Adipocyte (in vitro differentiated cells): ENCODE data around the gene TMEFF2.

ENCODE experiments used
- DNase-seq: peaks from one replicate; pipeline ENCODE4 v3.0.0-alpha.2; 2015; ENCODE audit warnings: low read depth
- H3K27me3 ChIP-seq: replicated peaks from 2 replicates; pipeline ENCODE4 v1.7.0; 2013; ENCODE audit warnings: mild to moderate bottlenecking, low read length, moderate library complexity; ENCODE audit not compliant: control insufficient read depth, insufficient read depth
- H3K36me3 ChIP-seq: 2 replicates; pipeline ENCODE4 v1.7.0; 2013; ENCODE audit warnings: low read length, mild to moderate bottlenecking, moderate library complexity; ENCODE audit not compliant: control insufficient read depth, insufficient read depth, severe bottlenecking
- H3K4me1 ChIP-seq: 2 replicates; pipeline ENCODE4 v1.7.0; 2013; ENCODE audit warnings: mild to moderate bottlenecking, low read length, moderate library complexity; ENCODE audit not compliant: control insufficient read depth, insufficient read depth
- H3K4me3 ChIP-seq: 2 replicates; pipeline ENCODE4 v1.7.0; 2013; ENCODE audit warnings: mild to moderate bottlenecking, low read length, moderate library complexity
- H3K9ac ChIP-seq: 2 replicates; pipeline ENCODE4 v1.7.0; 2013; ENCODE audit warnings: mild to moderate bottlenecking, low read length, moderate library complexity
- H3K9me3 ChIP-seq: 2 replicates; pipeline ENCODE4 v1.7.0; 2013; ENCODE audit warnings: mild to moderate bottlenecking, low read length, moderate library complexity; ENCODE audit not compliant: control insufficient read depth

TMEFF2 gene

DNA sequence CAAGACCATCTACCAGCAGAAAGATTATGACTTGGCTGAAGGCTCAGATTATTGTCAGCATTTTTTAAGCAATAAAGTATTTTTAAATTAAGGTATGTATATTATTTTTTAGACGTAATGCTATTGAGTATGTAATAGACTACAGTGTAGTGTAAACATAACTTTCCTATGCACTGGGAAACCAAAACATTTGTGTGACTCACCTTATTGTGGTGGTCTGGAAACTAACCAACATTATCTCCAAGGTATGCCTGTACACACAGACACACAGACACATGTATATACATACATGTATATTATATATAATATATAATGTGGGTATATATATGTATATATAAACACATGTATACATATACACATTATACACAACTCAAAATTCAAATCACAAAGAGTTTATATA, 9.1 kb upstream of the TMEFF2 start:
- H3K9ac ChIP-seq = no peak overlapping the region
- DNase-seq = no peak
- no peaks in the 10 kb centered on the region for H3K36me3 ChIP-seq
- H3K4me1 ChIP-seq = no peaks in the 10 kb centered on the region
- no peak overlapping the region for H3K4me3 ChIP-seq
- H3K27me3 ChIP-seq = no peaks in the 10 kb centered on the region
- no peaks in the 10 kb centered on the region for H3K9me3 ChIP-seq

GRCh38 chr2:192202373-192202772, 7.6 kb upstream of the TMEFF2 start:
- no peaks in the 10 kb centered on the region for H3K36me3 ChIP-seq
- DNase-seq = no peak
- H3K27me3 ChIP-seq = peaks cover under 1% of the 10 kb centered on the region
- no peak overlapping the region for H3K4me3 ChIP-seq
- H3K9ac ChIP-seq = no peak overlapping the region
- no peaks in the 10 kb centered on the region for H3K9me3 ChIP-seq
- no peaks in the 10 kb centered on the region for H3K4me1 ChIP-seq

DNA sequence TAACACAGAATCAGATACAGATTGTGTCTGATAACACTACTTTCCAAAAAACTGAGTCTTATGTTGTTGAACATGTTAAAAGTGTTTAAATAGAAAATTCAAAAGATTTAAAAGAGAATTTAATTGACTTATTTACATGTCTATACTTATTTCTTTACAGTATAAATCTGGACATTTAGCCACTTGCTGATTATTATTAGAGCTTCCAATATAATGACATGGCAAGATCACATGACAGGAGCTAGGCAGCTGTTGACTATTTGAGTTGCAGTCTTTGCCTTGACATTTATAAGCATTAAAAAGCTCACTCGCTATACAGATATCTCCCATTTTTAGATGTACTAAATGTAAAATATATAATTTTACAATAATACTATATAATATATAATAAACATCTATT, 6.4 kb upstream of the TMEFF2 start:
- Histone ChIP-seq H3K4me3 (no peak overlapping the region), H3K4me1 (peaks cover 11% of the 10 kb centered on the region), H3K9me3 (no peaks in the 10 kb centered on the region), H3K9ac (no peak overlapping the region), H3K36me3 (no peaks in the 10 kb centered on the region), H3K27me3 (peaks cover 13% of the 10 kb centered on the region)
- no peak for DNase-seq

DNA sequence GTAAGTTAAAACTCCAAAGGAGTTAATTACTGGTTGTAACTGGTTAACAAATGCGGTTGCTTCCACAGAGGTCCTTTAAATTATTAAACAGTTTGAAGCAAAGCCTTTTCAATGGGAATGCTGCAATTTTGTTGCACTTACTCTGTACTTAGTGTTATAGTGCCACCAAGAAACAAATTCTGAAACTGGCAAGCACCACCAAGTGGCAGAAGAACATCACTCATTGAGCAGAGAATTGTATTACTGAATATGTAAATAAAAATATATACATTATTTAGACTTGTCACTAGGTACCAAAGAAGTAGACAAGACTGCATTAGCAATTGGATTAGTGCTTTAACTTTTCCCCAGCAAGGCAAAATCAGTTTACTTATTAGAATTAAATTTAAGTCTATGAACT, 2.6 kb upstream of the TMEFF2 start:
- peaks cover 34% of the 10 kb centered on the region for H3K4me1 ChIP-seq
- peaks cover 30% of the 10 kb centered on the region for H3K27me3 ChIP-seq
- H3K36me3 ChIP-seq = no peaks in the 10 kb centered on the region
- H3K4me3 ChIP-seq = no peak overlapping the region
- no peak overlapping the region for H3K9ac ChIP-seq
- DNase-seq = peak; percentile 50
- H3K9me3 ChIP-seq = no peaks in the 10 kb centered on the region

GRCh38 chr2:192196421-192197194, 1.9 kb upstream of the TMEFF2 start:
- DNase-seq = peak; percentile 25
- Histone ChIP-seq H3K9me3 (no peaks in the 10 kb centered on the region), H3K36me3 (no peaks in the 10 kb centered on the region), H3K4me3 (peak overlapping the region; percentile 85), H3K27me3 (peaks cover 30% of the 10 kb centered on the region), H3K9ac (peak overlapping the region; percentile 33), H3K4me1 (peaks cover 34% of the 10 kb centered on the region)

DNA sequence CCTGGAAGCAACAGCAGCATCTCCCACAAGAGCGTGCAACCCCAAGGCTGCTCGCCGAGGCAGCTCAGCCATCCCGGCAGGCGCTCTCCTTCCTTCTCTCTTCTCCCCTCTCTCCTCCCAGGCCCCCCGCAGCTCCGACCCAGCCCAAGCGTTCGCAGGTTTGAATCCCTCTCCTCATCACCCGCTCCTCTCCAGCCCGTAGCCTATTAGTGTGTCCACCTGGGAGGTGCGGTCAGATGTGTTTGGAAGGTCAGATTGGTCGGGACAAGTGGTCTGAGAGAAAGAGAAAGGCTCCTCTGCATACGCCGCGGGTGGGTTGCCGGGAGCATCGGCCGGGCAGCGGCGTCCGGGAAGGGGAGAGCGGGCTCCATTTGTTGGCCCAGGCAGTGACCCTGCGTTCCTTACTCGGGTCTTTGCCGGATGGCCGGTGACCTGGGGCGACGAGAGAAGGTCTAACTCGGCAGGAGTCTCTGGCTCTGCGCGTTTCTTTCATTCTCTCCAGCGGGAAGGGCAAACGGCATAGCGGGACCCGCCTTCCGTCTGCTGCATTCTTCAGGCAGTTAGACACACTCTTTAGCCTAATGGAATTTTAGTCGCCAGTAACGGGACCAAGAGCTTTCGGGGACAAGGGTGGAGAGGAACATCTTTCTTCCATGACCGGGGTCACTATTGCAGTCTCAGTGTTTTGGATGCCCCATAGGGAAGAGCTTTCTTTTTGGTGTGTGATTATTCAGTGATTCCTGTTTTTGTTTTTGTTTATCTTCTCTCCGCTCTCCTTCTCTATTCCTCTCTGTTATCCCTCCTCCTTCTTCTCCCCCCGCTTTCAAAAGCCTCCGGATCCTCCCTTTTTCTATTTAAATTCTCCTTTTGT, 1.1 kb upstream of the TMEFF2 start:
- H3K27me3 ChIP-seq = peaks cover 30% of the 10 kb centered on the region
- H3K4me1 ChIP-seq = peaks cover 34% of the 10 kb centered on the region
- peak overlapping the region; percentile 33 for H3K9ac ChIP-seq
- no peaks in the 10 kb centered on the region for H3K9me3 ChIP-seq
- DNase-seq = peak; percentile 68
- H3K36me3 ChIP-seq = no peaks in the 10 kb centered on the region
- peak overlapping the region; percentile 85 for H3K4me3 ChIP-seq

DNA sequence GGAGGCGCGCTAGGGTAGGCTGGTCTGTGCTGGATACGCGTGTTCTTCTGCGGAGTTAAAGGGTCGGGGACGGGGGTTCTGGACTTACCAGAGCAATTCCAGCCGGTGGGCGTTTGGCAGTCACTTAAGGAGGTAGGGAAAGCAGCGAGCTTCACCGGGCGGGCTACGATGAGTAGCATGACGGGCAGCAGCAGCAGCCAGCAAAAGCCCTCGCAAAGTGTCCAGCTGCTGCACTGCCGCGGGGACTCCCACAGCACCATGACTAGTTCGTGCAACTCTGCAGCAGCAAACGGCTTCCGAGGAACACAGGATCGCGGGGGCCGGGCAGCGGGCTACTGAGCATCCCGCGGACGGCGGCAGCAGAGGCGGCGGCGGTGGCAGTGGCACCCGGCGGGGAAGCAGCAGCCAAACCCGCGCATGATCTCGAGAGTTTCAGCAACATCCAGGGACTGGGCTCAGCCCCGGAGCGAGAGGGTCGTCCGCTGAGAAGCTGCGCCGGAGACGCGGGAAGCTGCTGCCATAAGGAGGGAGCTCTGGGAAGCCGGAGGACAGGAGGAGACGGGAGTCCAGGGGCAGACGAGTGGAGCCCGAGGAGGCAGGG, 368 bp downstream of the TMEFF2 start:
- no peak overlapping the region for H3K9ac ChIP-seq
- no peaks in the 10 kb centered on the region for H3K36me3 ChIP-seq
- peaks cover 30% of the 10 kb centered on the region for H3K27me3 ChIP-seq
- no peaks in the 10 kb centered on the region for H3K9me3 ChIP-seq
- H3K4me1 ChIP-seq = peaks cover 34% of the 10 kb centered on the region
- peak overlapping the region; percentile 85 for H3K4me3 ChIP-seq
- DNase-seq = peak; percentile 69

DNA sequence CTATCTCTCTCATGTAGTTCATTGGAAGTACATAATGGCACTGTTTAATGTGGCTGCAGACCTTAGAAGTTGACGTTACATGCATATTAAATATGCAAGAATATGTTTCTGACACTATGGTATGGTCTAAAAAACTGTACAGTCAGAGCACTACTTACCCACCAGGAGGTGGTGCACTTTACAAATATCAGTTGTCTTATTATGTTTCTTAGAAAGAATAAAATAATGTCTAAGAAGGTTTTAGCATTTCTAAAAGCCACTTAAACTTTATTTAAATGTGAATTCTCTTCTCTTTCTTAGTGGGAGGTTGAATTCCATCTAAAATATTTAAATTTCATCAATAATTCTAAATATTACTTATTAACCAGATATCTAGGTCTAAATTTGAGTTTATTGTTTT, 4.3 kb downstream of the TMEFF2 start:
- H3K9me3 ChIP-seq = no peaks in the 10 kb centered on the region
- peak; percentile 67 for DNase-seq
- H3K4me3 ChIP-seq = no peak overlapping the region
- peaks cover 11% of the 10 kb centered on the region for H3K27me3 ChIP-seq
- no peaks in the 10 kb centered on the region for H3K36me3 ChIP-seq
- H3K4me1 ChIP-seq = peaks cover 17% of the 10 kb centered on the region
- no peak overlapping the region for H3K9ac ChIP-seq

DNA sequence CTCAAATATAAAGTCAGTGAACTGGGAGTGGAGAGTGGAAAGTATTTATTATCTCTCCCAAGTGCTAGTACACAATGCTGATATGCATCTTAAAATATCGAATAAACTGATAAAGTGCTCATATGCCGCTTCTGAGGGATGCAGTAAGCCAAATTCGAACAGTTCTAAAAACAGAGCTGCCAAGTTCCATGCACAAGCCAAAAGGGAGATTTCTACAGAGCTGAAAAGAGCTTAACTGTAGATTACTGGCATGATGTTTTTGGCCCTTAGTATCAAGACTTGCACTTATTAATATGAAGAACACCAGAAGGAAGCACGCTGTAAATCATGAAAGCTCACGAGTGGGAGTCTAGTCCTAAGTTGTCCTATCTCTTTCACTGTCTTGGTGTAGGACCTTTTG, 7.9 kb downstream of the TMEFF2 start:
- H3K4me3 ChIP-seq = no peak overlapping the region
- no peaks in the 10 kb centered on the region for H3K9me3 ChIP-seq
- H3K4me1 ChIP-seq = no peaks in the 10 kb centered on the region
- H3K27me3 ChIP-seq = no peaks in the 10 kb centered on the region
- no peak for DNase-seq
- H3K9ac ChIP-seq = no peak overlapping the region
- H3K36me3 ChIP-seq = no peaks in the 10 kb centered on the region

DNA sequence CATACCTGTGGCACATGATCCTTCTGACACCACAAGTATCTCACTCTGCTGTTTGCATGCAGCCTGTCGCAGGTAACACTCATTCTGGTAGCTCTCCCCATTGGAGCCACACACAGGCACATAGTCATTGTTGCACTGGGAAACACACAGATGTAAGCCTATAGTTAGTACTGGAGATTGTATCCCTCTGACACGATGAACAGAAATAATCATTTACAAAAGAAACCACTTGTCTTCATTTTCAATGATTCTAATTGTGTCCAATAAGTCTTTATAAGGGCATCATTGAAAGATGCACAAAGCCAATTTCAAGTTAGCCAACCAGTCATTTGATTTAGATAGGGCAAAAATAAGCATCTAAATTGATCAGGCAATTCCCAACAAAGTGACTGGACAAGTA, 10.4 kb downstream of the TMEFF2 start:
- no peak for DNase-seq
- Histone ChIP-seq H3K9ac (no peak overlapping the region), H3K36me3 (no peaks in the 10 kb centered on the region), H3K4me3 (no peak overlapping the region), H3K4me1 (no peaks in the 10 kb centered on the region), H3K27me3 (no peaks in the 10 kb centered on the region), H3K9me3 (no peaks in the 10 kb centered on the region)

GRCh38 chr2:192183296-192183695, 11.4 kb downstream of the TMEFF2 start:
- H3K4me1 ChIP-seq = no peaks in the 10 kb centered on the region
- no peak for DNase-seq
- no peak overlapping the region for H3K4me3 ChIP-seq
- no peak overlapping the region for H3K9ac ChIP-seq
- H3K9me3 ChIP-seq = no peaks in the 10 kb centered on the region
- H3K27me3 ChIP-seq = no peaks in the 10 kb centered on the region
- H3K36me3 ChIP-seq = no peaks in the 10 kb centered on the region
